GM19324 (cell line): ENCODE results near the gene IQCK.

Source experiments
- ATAC-seq: cut with Tn5 transposase; IDR thresholded peaks from one replicate; pipeline ENCODE4 v1.9.1; 2021; ENCODE audit warnings: mild to moderate bottlenecking, moderate library complexity; ENCODE audit not compliant: unreplicated experiment, low FRiP score

The IQCK gene

GRCh38 chr16:19898924-19899604 lies 181.0 kb downstream of the IQCK start:
- ATAC-seq: no peak

DNA sequence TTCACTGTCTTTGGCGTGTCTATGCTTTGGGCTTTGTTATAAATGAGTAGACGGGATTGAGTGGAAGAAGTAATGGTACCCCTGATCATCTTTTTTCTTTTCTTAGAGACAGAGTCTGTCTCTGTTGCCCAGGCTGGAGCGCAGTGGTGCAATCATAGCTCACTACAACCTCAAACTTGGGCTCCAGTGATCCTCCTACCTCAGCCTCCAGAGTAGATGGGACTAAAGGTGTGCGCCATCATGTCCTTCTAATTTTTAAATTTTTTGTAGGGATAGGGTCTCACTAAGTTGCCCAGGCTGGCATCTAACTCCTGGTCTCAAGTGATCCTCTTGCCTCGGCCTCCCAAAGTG lies 181.5 kb downstream of the IQCK start:
- no peak for ATAC-seq

DNA sequence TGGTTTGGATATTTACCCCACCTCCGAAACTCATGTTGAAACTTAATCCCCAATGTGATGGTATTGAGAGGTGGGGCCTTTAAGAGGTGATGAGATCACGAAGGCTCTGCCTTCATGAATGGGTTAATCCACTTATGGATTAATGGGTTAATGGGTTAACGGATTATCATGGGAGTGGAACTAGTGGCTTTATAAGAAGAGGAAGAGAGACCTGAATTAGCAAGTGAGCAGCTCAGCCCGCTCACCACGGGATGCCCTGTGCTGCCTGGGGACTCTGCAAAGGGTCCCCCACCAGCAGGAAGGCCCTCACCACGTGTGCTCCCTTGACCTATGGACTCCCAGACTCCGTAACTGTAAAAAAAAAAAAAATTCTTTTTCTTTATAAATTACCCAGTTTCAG lies 183.1 kb downstream of the IQCK start:
- no peak for ATAC-seq

DNA sequence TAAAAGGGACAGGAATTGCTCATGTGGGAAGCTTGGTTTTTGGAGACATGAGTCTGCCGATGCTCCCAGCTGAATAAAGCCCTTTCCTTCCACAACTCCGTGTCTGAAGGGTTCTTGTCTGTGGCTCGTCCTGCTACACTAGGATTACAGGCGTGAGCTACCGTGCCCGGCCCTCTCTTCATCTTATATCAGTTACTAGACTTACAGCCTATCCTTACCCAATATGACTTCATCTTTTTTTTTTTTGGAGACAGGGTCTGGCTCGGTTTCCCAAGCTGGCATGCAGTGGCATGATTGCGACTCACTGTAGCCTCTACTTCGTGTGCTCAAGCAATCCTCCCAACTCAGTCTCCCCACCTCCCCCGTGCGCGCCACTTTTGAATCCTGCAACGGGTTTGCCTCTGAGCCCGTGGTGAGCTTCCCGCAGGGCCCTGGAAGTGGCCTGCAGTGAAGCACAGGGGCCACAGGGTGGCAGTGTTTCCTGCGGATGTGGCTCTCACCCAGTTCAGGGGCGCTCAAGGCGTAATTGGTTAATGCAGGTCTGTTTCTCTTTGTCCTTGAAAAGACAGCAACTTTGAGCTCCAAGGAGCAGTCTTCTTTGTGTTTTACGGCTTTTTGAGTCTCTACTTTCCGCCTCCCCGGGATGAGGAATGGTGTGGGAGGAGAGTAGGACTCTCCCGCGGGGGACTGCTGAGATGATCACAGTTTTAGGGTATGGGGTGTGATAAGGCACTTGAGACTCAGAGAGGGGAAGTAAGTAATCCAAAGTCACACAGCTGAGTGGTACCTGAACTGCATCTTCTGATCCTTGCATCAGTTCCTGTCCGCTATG lies 189.3 kb downstream of the IQCK start:
- ATAC-seq: no peak
